HG03457 (cell line): ENCODE measurements around the gene SC5D.

ENCODE experiments used
- ATAC-seq: cut with Tn5 transposase; IDR thresholded peaks from one replicate; pipeline ENCODE4 v1.9.1; 2021; ENCODE audit warnings: moderate number of reproducible peaks; ENCODE audit not compliant: unreplicated experiment

SC5D gene

DNA sequence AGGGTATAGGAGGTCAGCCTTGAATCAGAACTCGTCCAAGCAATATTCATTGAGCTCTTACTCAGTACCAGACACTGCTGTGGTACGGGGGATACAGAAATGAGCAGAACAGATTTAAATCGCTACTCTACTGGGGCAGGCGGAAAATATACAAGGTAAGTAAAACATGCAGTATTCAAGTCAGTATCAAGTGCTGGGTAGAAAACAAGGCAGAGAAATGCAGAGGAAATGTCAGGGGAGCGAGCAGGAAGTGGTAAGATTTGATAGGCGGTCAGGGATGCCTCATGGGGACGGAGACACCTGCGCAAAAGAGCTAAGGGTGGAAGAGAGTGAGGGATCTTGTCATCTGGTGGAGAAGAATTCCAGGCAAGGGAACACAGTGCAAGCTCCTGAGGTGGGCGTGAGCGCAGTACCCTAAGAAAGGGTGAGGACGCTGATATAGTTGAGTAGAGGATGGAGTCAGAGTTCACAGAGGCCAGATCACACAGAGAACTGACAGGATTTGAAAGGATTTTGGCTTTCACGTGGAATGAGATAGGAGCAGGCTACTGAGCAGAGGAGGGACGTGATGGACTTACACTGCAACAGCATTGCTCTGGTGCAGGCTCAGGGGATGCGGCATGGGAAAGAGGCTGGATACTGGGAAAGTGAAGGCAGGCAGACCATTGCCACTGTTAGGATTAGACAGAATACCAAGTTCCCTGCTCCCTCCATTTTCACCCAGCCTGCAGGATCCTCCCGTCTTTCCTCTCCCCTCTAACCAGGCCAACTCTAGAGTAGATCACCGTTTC is 35.8 kb downstream of the SC5D start:
- ATAC-seq: no peak

DNA sequence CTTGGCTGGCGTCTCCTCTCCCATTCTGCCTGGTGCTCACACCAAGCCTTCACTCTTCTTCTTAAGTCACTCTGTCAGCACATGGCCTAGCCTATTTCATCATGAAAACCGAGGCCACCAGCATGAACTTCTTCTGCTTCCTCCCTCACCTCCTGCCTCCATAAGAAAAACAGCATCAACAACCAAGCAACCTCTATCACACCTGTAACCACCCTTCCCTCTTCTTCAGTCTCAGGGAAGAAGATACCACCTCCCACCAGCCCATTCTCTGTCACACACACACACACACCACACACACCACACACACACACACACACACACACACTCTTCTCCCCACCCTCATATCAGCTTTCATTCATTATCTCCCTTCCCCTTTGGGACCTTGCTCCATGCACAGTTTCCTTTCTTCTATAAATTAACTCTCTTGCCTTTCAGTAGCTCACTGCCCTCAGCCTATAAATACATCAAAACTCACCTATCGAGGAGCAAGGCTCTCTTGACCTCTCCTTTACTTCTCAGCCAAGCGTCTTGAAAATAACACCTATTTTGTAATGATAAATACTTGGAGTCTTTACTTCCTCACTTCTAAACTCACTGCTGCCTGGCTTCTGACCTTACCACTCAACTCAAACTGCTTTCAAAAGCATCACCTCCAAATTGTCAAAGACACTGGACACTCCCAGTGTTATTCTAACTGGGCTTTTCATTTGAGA is 36.6 kb downstream of the SC5D start:
- no peak for ATAC-seq

DNA sequence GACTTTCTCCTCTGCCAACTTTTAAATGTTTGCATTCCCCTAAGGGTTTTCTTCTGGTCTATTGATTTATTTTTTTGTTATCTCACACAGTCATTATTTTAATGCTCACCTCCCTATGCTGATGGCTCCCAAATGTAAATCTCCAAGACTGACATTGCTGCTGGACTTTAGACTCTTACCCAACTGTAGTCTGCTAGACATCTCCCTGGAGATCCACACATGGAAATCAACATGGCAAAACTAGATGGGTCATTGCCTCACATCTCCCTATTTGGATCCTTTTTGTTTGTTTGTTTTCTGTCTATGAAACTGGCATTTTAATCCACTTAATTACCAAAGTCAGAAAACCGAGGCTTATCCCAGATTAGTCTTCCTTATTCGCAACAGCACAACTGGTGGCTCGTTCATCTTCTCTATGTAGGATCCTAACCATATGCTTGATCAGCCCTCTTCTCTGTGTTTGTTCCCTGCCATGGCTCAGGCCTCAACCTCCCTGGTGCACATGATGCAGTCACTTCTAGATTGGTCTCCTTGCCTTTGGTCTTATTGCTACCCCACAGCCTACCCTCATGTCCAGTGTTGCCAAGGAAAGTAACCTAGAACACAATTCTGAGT is 37.3 kb downstream of the SC5D start:
- ATAC-seq: no peak

DNA sequence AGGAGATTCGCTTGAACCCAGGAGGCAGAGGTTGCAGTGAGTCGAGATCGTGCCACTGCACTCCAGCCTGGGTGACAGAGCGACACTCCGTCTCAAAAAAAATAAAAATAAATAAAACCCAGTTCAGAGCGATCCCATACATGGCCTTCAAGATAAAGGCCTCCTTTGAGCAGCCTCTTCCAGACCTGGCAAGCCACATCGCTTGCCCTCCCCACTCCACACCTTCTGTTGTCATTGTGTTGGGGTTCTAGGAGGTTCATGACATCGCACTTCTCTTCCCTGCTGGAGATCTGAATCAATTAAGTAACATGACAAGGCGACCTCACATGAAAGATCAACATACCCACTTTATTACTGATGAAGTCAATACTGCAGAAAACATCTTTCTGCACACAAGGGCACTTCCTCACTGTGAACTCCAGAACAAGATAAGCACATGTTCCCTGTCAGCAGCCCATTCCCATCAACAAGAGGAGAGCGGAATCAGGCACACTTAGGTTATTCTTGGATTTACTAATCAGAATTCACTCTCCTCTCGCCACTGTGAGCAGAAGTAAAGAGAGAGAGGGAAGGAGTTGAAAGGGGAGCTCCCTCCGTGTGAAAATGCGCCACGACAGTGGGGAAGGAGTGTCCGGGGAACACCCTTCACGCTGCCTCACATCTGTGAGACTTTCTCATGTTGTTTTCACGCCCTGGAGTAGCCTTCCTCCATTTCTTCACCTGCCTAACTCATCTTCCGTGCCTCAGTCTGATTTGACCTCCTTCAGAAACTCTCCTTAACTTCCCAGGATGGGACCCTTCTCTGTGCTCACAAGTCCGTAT is 38.3 kb downstream of the SC5D start:
- no peak for ATAC-seq

DNA sequence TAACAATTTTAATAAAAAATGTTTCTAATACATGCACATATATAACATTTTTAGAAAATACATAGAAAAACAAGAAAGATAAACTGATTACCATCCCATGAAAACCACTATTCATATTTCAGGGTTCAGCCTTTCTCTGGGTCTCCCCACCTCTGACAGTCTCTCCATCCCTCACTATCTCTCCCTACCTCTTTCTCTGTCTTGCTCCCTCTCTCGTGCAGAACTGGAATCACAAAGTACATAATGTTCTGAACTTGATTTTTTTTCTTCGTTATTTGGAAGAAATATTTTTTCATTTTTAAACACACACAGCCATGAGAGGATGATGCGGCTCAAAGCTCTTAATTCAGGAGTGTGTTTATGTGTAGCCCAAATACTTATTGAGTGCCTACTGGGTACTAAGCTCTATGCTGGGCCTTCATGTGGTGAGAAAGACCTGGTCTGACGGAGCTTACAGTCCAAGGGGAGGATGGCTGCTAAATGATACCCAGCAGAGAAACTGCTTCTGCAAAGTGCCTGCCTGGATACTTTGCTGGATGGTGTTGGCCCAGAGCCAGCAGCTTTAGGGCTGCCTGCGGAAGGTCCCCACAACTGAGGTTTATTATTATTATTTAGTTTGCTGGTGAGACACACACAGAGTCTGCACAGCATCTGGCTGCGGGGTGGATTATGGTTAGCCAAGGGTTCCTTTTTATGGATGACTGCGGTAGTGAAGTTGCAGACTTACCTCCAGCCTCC is 42.6 kb downstream of the SC5D start:
- no peak for ATAC-seq

DNA sequence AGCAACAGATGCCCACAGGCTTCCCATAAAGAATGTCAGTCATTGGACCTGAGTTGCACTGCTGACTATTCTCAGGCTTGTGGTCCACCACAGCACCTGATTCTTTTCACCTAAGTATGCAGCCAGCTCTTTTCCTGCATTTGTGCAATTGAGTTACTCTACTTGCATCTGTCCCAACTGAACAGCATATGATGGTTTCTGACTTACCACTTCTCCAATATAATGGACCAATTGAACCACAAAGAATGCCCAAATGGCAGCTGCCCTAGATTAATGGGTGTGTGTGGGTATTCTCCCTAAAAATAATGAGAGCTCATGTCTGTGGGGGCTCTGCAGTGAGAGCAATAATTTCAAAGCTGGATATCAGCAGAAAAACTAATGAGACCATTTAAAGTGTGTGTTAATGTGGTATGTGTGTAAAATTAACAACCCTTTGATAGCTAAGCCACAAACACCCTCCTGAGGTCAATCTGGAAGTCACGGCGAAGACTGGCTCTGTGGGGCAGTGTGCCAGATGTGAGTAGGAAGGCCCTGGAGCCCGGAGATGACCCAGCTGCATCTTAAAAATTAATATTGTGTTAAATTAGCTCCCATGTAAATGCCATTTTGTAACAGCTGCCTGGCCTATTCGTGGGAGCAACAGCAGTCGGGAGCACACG is 43.8 kb downstream of the SC5D start:
- ATAC-seq: no peak

DNA sequence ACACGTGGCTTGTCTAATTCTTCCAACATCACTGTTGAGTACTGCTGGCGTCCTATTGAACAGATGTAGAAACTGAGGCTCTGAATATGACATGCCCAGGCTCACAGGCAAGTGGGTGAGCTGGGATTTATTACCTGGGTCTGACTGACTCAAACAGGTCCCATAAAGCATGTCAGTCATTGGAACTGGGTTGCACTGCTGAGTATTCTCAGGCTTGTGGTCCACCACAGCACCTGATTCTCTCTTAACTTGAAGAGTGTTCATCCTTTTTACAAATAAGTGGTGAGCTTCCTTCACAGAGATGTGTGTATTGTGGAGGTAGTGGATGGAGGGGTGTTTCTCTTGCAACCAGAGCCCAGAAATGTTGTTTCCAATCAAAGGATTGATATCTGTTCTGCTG is 44.5 kb downstream of the SC5D start:
- ATAC-seq: no peak

DNA sequence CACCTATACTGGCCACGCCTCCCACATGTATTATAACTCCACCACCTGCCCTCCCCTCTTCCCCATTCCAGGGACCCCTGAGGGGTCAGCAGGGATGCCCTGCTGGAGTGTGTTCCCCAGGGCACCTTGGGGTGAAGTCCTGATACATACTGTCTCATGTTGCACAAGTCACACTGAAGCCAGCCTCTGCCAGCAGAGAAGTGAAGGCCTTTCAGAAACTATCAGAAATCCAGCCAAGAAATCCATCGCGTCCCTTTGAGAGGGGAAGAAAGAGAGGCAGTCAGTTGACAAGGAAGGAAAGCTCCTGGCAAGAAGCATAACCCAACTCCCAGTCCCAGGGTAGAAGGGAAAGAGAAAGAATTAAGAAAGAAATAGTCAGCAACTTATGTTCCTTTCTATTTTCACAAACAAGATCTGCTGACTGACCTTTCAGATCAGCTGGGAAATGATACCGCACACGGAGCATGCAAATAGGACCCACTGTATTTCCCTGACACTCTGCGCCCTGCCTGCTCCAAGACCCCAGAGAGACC is 45.2 kb downstream of the SC5D start:
- no peak for ATAC-seq

DNA sequence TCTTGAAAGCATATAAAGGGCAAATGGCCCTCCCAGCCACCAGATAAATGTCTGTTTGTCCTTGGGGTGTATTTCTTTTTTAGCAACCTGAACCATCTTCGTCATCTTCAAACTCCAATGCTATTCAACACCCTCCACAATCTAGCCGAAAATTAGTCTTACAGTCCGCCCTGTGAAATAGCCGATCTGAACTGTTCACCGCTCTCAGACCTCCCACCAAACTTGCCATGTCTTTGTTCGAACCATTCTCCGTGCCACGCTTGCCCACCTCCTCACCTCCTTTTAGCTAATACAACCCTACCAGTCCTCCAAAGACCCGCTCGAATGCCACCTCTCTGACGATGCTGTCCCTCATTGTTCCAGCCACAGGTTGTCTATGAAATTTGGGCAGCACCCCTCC is 46.0 kb downstream of the SC5D start:
- no peak for ATAC-seq

DNA sequence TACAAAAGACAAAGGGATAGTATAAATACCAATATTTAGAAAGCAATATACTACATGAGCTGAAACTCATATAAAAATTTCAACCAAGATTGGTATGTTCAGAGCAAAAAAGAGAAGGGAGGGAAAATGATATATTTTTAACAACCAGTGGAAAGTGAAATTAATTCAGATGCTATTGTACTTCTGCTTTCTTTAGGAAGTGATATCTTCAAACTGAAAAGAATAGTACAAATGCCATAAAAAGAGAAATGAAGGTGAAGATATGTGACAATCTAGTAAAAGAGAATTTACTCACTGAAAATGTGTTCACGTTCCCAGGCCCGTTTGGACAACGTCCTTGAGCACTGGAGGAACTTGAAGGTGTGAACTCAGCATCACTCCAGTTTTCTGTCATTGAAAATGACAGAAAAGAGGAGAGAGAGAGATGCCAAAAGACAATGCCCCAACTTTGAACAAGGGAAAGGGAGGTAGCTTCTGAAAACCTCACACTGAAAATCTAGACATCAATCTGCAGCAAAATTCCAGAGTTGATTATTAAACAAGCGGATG is 47.5 kb downstream of the SC5D start:
- ATAC-seq: no peak

DNA sequence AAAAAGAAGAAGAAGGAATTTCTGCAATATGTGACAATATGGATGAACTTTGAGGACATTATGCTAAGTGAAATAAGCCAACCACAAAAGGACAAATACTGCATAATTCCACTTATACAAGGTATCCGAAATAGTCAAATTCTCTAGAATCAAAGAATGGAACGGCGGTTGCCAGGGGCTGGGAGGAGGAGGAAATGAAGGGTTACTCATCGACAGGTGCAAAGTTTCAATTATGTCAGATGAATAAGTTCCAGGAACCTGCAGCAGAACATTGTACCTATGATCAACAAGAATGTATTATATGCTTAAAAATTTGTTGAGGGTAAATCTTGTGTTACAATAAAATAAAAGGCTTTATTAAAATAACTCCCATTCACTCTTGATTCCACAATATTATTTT is 49.0 kb downstream of the SC5D start:
- ATAC-seq: no peak

DNA sequence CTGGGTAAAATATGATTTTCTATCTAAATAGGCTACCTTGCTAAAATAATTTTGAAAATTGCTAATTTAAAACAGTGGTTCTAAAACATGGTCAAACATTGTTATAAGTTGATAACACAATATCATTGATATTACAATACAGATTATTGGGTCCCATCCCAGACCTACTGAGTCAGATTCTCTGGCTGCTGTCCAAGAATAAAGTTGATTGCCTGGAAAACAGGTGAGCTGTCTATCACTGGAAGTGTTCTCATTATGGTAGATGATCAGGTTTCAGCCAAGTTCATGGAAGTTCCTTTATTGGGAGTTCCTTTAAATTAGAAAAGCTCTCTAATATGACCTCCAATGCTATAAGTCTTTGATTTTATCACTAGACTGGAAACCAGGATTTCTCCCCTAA is 52.3 kb downstream of the SC5D start:
- ATAC-seq: no peak

DNA sequence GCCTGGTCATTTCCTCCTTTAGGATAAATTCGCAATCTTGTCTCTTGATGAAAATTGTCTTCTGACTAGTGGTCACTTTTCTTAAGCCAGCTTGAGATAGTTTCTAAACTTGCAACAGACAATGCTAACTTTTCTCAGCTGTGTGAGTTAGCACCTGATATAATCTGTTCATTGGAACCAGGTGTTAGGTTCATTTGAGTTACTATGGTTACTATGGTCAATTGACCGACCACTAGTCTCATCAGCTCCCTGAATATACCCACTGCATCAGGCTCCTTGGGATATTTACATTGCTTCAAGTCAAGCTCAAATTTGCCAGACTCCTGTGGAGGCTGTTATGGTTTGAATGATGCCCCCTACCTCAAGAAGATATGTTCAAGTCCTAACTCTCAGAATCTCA is 54.5 kb downstream of the SC5D start:
- no peak for ATAC-seq

DNA sequence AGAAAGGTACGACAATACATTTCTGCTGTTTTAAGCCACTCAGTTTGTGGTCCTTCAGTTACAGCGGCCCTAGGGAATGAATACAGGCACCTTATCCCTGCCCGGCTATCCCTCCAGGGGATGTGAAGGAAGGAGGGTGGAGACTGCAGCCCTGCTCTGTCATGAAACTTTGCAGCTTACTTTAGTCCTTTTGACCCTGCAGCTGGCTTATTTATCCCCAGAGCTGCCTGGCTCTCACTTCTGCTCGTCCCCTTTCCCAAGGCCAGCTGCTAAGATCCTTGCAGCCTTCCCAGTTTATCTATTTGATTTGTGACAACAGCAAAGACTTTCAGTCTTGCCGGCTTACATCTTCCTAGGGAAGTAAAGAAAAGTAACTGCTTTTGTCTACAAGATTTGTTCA is 55.2 kb downstream of the SC5D start:
- no peak for ATAC-seq

DNA sequence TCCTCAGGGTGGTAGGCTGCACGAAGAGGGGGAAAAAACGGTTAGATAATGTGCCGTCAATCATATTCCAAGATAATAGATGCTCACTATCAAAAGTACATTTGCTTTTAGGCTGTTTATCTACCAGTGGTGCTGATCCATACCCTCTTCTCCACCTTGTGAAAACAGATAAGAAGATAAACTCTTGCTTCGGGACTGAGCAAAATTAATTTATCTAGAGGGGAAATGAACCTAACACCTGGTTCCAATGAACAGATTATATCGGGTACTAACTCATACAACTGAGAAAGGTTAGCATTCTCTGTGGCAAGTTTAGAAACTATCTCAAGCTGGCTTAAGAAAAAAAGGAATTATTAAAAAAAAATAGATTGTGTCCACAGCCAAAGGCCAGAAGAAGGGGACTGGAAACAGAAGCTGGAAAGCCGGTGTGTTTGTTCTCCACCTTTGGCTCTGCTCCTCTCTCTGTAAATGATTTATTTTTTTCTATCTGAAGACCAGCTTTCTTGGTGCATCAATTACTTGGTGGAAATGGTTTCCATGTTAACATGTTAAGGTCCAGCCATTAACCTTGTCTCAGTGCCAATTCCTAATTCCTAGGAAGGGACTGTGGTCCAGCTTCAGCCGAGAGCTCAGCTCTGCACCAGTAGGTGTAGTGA is 55.8 kb downstream of the SC5D start:
- no peak for ATAC-seq

DNA sequence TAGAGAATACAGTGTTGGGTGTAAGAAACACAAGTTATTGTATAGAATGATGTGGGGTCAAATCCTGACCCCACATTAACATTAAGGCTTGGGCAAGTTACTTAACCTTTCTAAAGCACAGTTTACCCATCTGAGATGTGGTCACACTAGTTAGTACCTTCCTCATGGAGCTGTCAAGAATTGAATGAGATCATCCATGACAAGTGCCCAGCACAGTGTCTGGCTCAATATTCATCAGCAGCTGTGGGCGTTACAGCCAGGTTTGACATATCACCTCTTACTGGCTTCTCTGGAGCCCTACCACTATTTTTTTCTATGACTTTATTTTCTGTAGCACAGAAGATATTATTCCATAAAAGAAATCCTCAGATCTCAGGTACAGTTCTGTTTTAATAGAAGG is 57.2 kb downstream of the SC5D start:
- no peak for ATAC-seq

DNA sequence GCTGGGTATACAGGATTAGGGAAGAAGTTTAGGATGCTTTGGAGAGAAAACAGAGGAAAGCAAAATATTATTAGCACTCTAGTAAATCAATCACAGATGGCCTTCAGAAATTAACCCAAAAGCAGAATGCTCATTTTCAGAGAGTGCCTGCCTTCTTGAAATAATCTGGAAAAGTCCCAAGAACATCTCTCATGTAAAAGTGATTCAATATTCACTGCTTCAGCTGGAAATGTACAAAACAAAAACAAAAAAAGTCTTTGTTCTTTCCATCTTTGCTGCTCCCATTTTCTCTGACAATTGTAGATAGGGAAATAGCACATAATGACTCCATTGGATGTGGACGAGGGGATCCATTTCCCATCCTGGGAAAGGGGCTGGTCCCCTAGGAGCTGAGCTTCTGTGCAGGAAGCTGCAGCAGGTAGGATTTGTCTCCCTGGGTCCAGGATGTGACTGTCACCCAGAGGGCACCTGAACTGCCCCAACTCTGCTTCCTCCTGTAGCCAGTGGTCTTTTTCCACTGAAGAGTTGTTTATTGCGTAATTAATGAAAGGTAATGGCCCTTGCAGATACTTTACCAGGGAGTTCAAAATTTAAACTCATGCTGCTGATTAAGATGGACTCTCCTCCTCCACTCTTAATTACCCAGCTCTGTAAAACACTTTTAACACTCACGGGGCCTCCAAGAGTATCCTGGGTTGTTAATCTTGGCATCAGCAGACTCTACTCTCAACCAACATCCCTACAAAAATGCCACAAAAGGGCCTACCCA is 57.9 kb downstream of the SC5D start:
- no peak for ATAC-seq

DNA sequence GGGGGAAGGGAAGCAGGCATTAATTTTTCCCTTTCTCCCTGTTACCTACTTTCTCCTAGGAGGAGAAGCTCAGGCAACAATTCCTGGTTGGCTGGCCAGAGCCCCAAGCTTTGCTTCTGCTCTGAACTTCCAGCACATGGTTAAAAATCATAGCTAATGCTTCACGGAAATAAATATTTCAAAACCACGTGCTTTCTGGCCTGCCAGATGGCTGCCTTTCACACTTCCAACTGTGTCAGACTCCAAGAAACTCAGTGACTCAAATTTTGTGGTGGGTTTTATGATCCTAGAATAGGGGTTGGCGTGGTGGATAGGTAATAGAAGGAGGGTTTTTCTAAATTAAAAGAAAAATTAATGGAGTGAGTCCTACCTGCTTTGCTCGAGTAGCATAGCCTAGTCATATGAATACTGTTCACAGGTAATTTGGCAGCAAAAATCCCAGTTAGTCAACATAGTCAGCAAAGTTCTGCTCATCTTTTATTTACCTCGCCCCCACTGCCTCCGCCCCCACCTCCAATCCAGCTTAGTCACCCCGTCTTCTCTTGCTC is 58.6 kb downstream of the SC5D start:
- ATAC-seq: no peak
